Posterior vena cava (tissue), 2 donors: ENCODE results near the gene ABI1. TPM values are rescaled to one million over a fixed set of nuclear protein-coding genes. Genes with fewer than 3 reads are reported as not detected.
A peak's percentile ranks its signal among the peaks of the same experiment; 100 is the strongest.
"Not testable (repeated sequence)": the region's sequence is repeated elsewhere in the genome, so short reads cannot be mapped to it uniquely, and the experiment has no call there.

Experiments
- DNase-seq: peaks from one replicate; pipeline ENCODE4 v3.0.0-alpha.2; 2020; ENCODE audit warnings: low spot score
- intact Hi-C, 2 donors: fragments of 100-400 bp; cut with DNase I; formaldehyde crosslinking; loops; one replicate each; pipeline versions ENCODE4 v1.14.1 to v1.14.2; 2022 to 2023
- long read RNA-seq, 2 donors: library from polyadenylated mRNA; unstranded; transcript quantifications; one replicate each; pipeline ENCODE4 v2.0.0, GENCODE V29; 2020 to 2021
- total RNA-seq, 2 donors: library from RNA; stranded (reverse); fragmentation: NEBNext Ultra II Directional; extraction: Animal tissue kit (Norgen Biotek cat#: 25700); gene quantifications; one replicate each; pipeline ENCODE4 v1.2.1, GENCODE V29; 2021
- donor health status: DM: yes; HTN: yes; CAD: no.
- donor health status: DM: yes; HTN: yes; CAD: no.

Gene ABI1
- 10 to 100 TPM; 42.6 to 50.1 TPM for total RNA-seq
- long read RNA-seq, donor 1, partial matches to known transcripts, result 6 of 16 reads
- long read RNA-seq, donor 1, other reads (novel, unspliced or antisense), result 5 of 16 reads
- long read RNA-seq, donor 2, transcript ABI1-205 (10 exons, 3,516 nt), result major isoform, 12 of 34 reads
- long read RNA-seq, donor 2, partial matches to known transcripts, result 3 of 34 reads
- long read RNA-seq, donor 2, other reads (novel, unspliced or antisense), result 7 of 34 reads

GRCh38 chr10:26860443-26861204 is at the start of gene ABI1:
ABI1 (minus strand) TSS chr10:26860958; CDS start chr10:26860863, 95 bp downstream.
- DNase-seq, result peak; percentile 99
- intact Hi-C loops, result no loop called here

- intact Hi-C loops, result no loop called here
- no peak for DNase-seq
Measured at GRCh38 chr10:26909753-26910152, 49.0 kb upstream of the ABI1 start.

GRCh38 chr10:26905253-26905781 is 44.6 kb upstream of the ABI1 start:
- DNase-seq, intact Hi-C loops: not testable (repeated sequence)

GRCh38 chr10:26903431-26904217 is 42.9 kb upstream of the ABI1 start:
- DNase-seq, result no peak
- intact Hi-C loops, result no loop called here

GRCh38 chr10:26892306-26892923 is 31.7 kb upstream of the ABI1 start:
- DNase-seq, intact Hi-C loops: not testable (repeated sequence)

- intact Hi-C loops, result no loop called here
- no peak for DNase-seq
Measured at GRCh38 chr10:26890956-26891355, 30.2 kb upstream of the ABI1 start.

- intact Hi-C loops, result loop anchor here in 1 of 2 donors (5.0 kb wide), 1 partner anchor 170 kb away; no protein-coding TSS in a partner anchor
- DNase-seq, result no peak
Measured at GRCh38 chr10:26887611-26888215, 27.0 kb upstream of the ABI1 start.

GRCh38 chr10:26881600-26882331 is 21.0 kb upstream of the ABI1 start:
- intact Hi-C loops, result loop anchor here in 1 of 2 donors (5.0 kb wide), 1 partner anchor 154 kb away; no protein-coding TSS in a partner anchor
- no peak for DNase-seq

GRCh38 chr10:26879744-26880143 is 19.0 kb upstream of the ABI1 start:
- DNase-seq, result no peak
- intact Hi-C loops, result loop anchor here (5.0 kb wide), 1 partner anchor 152 kb away; no protein-coding TSS in a partner anchor

GRCh38 chr10:26870766-26871165 is 10.0 kb upstream of the ABI1 start:
- intact Hi-C loops, result no loop called here

GRCh38 chr10:26869528-26869927 is 8.8 kb upstream of the ABI1 start:
- intact Hi-C loops, result no loop called here
- DNase-seq, result no peak

More at GRCh38 chr10:26870766-26871165, 10.0 kb upstream of the ABI1 start:
- DNase-seq, result no peak

- intact Hi-C loops, result no loop called here
Measured at GRCh38 chr10:26863351-26864076, 2.8 kb upstream of the ABI1 start.

GRCh38 chr10:26861205-26861998 is 644 bp upstream of the ABI1 start:
- intact Hi-C loops, result no loop called here
- no peak for DNase-seq

More at GRCh38 chr10:26863351-26864076, 2.8 kb upstream of the ABI1 start:
- DNase-seq, result no peak

- DNase-seq, result peak; percentile 89
- intact Hi-C loops, result no loop called here
Measured at GRCh38 chr10:26860102-26860442, 686 bp downstream of the ABI1 start.

- intact Hi-C loops, result no loop called here
- DNase-seq, result no peak
Measured at GRCh38 chr10:26859241-26860101, 1.3 kb downstream of the ABI1 start.

GRCh38 chr10:26858707-26859034 is 2.1 kb downstream of the ABI1 start:
- intact Hi-C loops, result no loop called here

More at GRCh38 chr10:26858707-26859034, 2.1 kb downstream of the ABI1 start:
- DNase-seq, result no peak
